PC-3 (cell line): ENCODE data around the gene DIS3L2. TPM values are rescaled to one million over a fixed set of nuclear protein-coding genes. Genes with fewer than 3 reads are reported as not detected.

ENCODE experiments used
- ATAC-seq: fragments of 200-7000 bp; cut with Tn5 transposase; 2 replicates; pipeline ENCODE4 v1.9.1; 2020; ENCODE audit warnings: mild to moderate bottlenecking, moderate library complexity
- BruUV-seq: library from RNA; stranded (reverse); fragments of 400-500 nt; replicated peaks from 2 replicates; lab custom pipeline; 2021; lab: Mats Ljungman, UMichigan
- CTCF ChIA-PET: fragments of 300-600 bp; sonication (Branson Sonifier 250); formaldehyde crosslinking; loops from one replicate; lab custom pipeline; 2022; ENCODE audit warnings: antibody characterized with exemption; lab: Charles Lee
- POLR2A ChIA-PET: fragments of 300-600 bp; sonication (Branson Sonifier 250); formaldehyde crosslinking; loops from one replicate; lab custom pipeline; 2022; ENCODE audit warnings: antibody characterized with exemption; ENCODE audit not compliant: unreplicated experiment; lab: Charles Lee
- DNase-seq: peaks from one replicate; pipeline ENCODE4 v3.0.0-alpha.2; 2015
- H2AFZ ChIP-seq: fragments of 300-600 bp; sonication (generic); 2 replicates; pipeline ENCODE4 v1.6.0; 2016; ENCODE audit warnings: antibody characterized with exemption, low read length
- H3F3A ChIP-seq: fragments of 300-600 bp; sonication (generic); one replicate; pipeline ENCODE4 v1.6.0; 2017; ENCODE audit warnings: antibody characterized with exemption, low read length, control low read depth, mild to moderate bottlenecking; ENCODE audit not compliant: unreplicated experiment
- H3K27ac ChIP-seq: fragments of 300-600 bp; sonication (generic); 2 replicates; pipeline ENCODE4 v1.5.1; 2016; ENCODE audit warnings: mild to moderate bottlenecking, low read length
- H3K27me3 ChIP-seq: fragments of 300-600 bp; sonication (generic); 2 replicates; pipeline ENCODE4 v1.6.1; 2016; ENCODE audit warnings: low read length, mixed read lengths
- H3K36me3 ChIP-seq: fragments of 300-600 bp; sonication (generic); 2 replicates; pipeline ENCODE4 v1.6.1; 2016; ENCODE audit warnings: low read depth, mixed run types, low read length, mixed read lengths
- H3K4me1 ChIP-seq: fragments of 300-600 bp; sonication (generic); 2 replicates; pipeline ENCODE4 v1.5.1; 2016; ENCODE audit warnings: low read length; ENCODE audit not compliant: insufficient read depth
- H3K4me2 ChIP-seq: fragments of 300-600 bp; sonication (generic); 2 replicates; pipeline ENCODE4 v1.6.0; 2016; ENCODE audit warnings: low read length
- H3K4me3 ChIP-seq: fragments of 300-600 bp; sonication (generic); 2 replicates; pipeline ENCODE4 v1.5.1; 2016; ENCODE audit warnings: mild to moderate bottlenecking, low read length, mixed read lengths
- H3K79me2 ChIP-seq: fragments of 300-600 bp; sonication (generic); 2 replicates; pipeline ENCODE4 v1.6.1; 2017; ENCODE audit warnings: low read length, mixed read lengths
- H3K9ac ChIP-seq: fragments of 300-600 bp; sonication (generic); 2 replicates; pipeline ENCODE4 v1.6.0; 2016; ENCODE audit warnings: mild to moderate bottlenecking, low read length
- H3K9me2 ChIP-seq: fragments of 300-600 bp; sonication (generic); replicated peaks from 2 replicates; pipeline ENCODE4 v1.6.1; 2016; ENCODE audit warnings: mixed run types, low read length, mixed read lengths
- H3K9me3 ChIP-seq: fragments of 300-600 bp; sonication (generic); 2 replicates; pipeline ENCODE4 v1.6.1; 2016; ENCODE audit warnings: low read length, mixed read lengths
- H4K20me1 ChIP-seq: fragments of 300-600 bp; sonication (generic); 2 replicates; pipeline ENCODE4 v1.6.1; 2016; ENCODE audit warnings: low read length, mixed read lengths
- EZH2 ChIP-seq: fragments of 300-600 bp; sonication (generic); IDR thresholded peaks from one replicate; pipeline ENCODE4 v1.6.1; 2017; ENCODE audit warnings: antibody characterized with exemption, mild to moderate bottlenecking, low read length; ENCODE audit not compliant: unreplicated experiment
- EZH2phosphoT487 ChIP-seq: fragments of 300-600 bp; sonication (generic); IDR thresholded peaks from 2 replicates; pipeline ENCODE4 v1.6.1; 2018; ENCODE audit warnings: mild to moderate bottlenecking, antibody characterized with exemption, low read length, borderline replicate concordance
- intact Hi-C: fragments of 100-400 bp; cut with micrococcal nuclease; formaldehyde crosslinking; loops from 2 replicates; pipeline ENCODE4 v1.9.0; 2023
- total RNA-seq: library from RNA; depleted of rRNA; stranded (reverse); fragments of >200 nt; gene quantifications from 2 replicates; pipeline ENCODE4 v1.2.3, GENCODE V29; 2014
- TF ChIP-seq, protein P1 (sequence below): fragments of 300-600 bp; sonication (generic); conservative IDR thresholded peaks from 2 replicates; pipeline ENCODE4 v1.5.1; 2017; ENCODE audit warnings: antibody characterized with exemption, low read depth, mild to moderate bottlenecking, low read length

The DIS3L2 gene
- total RNA-seq, 1 experiment from 2014 or later: 22.8 TPM

- intact Hi-C loops: no loop called here
- no peak overlapping the region for H3K4me2 ChIP-seq
- H3K27me3 ChIP-seq: no peaks in the 10 kb centered on the region
- H3K4me1 ChIP-seq: no peaks in the 10 kb centered on the region
- H2AFZ ChIP-seq: no peak overlapping the region
- BruUV-seq: no TSS peak
- TF ChIP-seq, protein P1, sequence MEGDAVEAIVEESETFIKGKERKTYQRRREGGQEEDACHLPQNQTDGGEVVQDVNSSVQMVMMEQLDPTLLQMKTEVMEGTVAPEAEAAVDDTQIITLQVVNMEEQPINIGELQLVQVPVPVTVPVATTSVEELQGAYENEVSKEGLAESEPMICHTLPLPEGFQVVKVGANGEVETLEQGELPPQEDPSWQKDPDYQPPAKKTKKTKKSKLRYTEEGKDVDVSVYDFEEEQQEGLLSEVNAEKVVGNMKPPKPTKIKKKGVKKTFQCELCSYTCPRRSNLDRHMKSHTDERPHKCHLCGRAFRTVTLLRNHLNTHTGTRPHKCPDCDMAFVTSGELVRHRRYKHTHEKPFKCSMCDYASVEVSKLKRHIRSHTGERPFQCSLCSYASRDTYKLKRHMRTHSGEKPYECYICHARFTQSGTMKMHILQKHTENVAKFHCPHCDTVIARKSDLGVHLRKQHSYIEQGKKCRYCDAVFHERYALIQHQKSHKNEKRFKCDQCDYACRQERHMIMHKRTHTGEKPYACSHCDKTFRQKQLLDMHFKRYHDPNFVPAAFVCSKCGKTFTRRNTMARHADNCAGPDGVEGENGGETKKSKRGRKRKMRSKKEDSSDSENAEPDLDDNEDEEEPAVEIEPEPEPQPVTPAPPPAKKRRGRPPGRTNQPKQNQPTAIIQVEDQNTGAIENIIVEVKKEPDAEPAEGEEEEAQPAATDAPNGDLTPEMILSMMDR: no peak
- no peak for TF ChIP-seq EZH2phosphoT487
- TF ChIP-seq EZH2: no peak
- H3K27ac ChIP-seq: no peak overlapping the region
- no peaks in the 10 kb centered on the region for H3F3A ChIP-seq
- no peak overlapping the region for H3K9ac ChIP-seq
- ChIA-PET CTCF (no interaction called here), POLR2A (no interaction called here)
- H3K36me3 ChIP-seq: no peaks in the 10 kb centered on the region
- ATAC-seq (no peak), DNase-seq (no peak)
- no peaks in the 10 kb centered on the region for H4K20me1 ChIP-seq
- no peaks in the 10 kb centered on the region for H3K9me2 ChIP-seq
- H3K4me3 ChIP-seq: no peak overlapping the region
- no peaks in the 10 kb centered on the region for H3K79me2 ChIP-seq
- H3K9me3 ChIP-seq: no peaks in the 10 kb centered on the region
Measured at GRCh38 chr2:232268636-232269165, 307.2 kb downstream of the DIS3L2 start.

- intact Hi-C loops: no loop called here
- H3K4me3 ChIP-seq: no peak overlapping the region
- BruUV-seq: no TSS peak
- no peak for DNase-seq
- no peak overlapping the region for H3K9ac ChIP-seq
- no peak for ATAC-seq
- no peaks in the 10 kb centered on the region for H3K36me3 ChIP-seq
- no peaks in the 10 kb centered on the region for H3K27me3 ChIP-seq
- H3K9me2 ChIP-seq: no peaks in the 10 kb centered on the region
- H3F3A ChIP-seq: no peaks in the 10 kb centered on the region
- POLR2A ChIA-PET: no interaction called here
- H3K4me2 ChIP-seq: no peak overlapping the region
- H3K9me3 ChIP-seq: no peaks in the 10 kb centered on the region
- no peak overlapping the region for H2AFZ ChIP-seq
- no peaks in the 10 kb centered on the region for H3K4me1 ChIP-seq
- no peaks in the 10 kb centered on the region for H3K79me2 ChIP-seq
- TF ChIP-seq EZH2 (no peak), EZH2phosphoT487 (no peak)
- TF ChIP-seq, protein P1: no peak
- H4K20me1 ChIP-seq: no peaks in the 10 kb centered on the region
- H3K27ac ChIP-seq: no peak overlapping the region
- CTCF ChIA-PET: no interaction called here
Measured at GRCh38 chr2:232269867-232270266, 308.4 kb downstream of the DIS3L2 start.

- Histone ChIP-seq H3K9me3 (no peaks in the 10 kb centered on the region), H2AFZ (no peak overlapping the region), H3K9me2 (no peaks in the 10 kb centered on the region), H4K20me1 (no peaks in the 10 kb centered on the region), H3K4me3 (no peak overlapping the region), H3K4me1 (no peaks in the 10 kb centered on the region), H3K27me3 (no peaks in the 10 kb centered on the region), H3K79me2 (no peaks in the 10 kb centered on the region), H3K4me2 (no peak overlapping the region), H3K9ac (no peak overlapping the region), H3K36me3 (no peaks in the 10 kb centered on the region), H3F3A (no peaks in the 10 kb centered on the region), H3K27ac (no peak overlapping the region)
- no TSS peak for BruUV-seq
- ChIA-PET CTCF (no interaction called here), POLR2A (no interaction called here)
- DNase-seq: no peak
- TF ChIP-seq EZH2phosphoT487 (no peak), EZH2 (no peak)
- TF ChIP-seq, protein P1: no peak
- no peak for ATAC-seq
- intact Hi-C loops: no loop called here
Measured at GRCh38 chr2:232273903-232274643, 312.6 kb downstream of the DIS3L2 start.
